Lung (tissue), 12 donors: ENCODE measurements around the gene BCR. TPM values are rescaled to one million over a fixed set of nuclear protein-coding genes. Genes with fewer than 3 reads are reported as not detected.

Experiments used
- ATAC-seq: fragments of 200-7000 bp; cut with Tn5 transposase; one replicate; pipeline ENCODE4 v1.9.1; 2020; ENCODE audit warnings: moderate number of reproducible peaks; ENCODE audit not compliant: insufficient read depth, low FRiP score
- DNase-seq, 3 donors: peaks; one replicate each; pipeline ENCODE4 v3.0.0-alpha.2; 2013 to 2017
- H3K27ac ChIP-seq, 2 donors: one replicate each; pipeline ENCODE4 v1.5.1; 2013; ENCODE audit warnings: mild to moderate bottlenecking in 2 of 2, moderate library complexity in 2 of 2, control low read depth in 1 of 2, inconsistent platforms in 1 of 2, low read depth in 1 of 2, low read length in 1 of 2
- H3K27me3 ChIP-seq, 3 donors: one replicate each; pipeline ENCODE4 v1.5.1; 2013; ENCODE audit warnings: low read length in 2 of 3; ENCODE audit not compliant: control insufficient read depth in 3 of 3, insufficient read depth in 3 of 3
- H3K36me3 ChIP-seq, 4 donors: one replicate each; pipeline ENCODE4 v1.5.1; 2013; ENCODE audit warnings: low read length in 4 of 4, mild to moderate bottlenecking in 1 of 4, moderate library complexity in 1 of 4; ENCODE audit not compliant: control insufficient read depth in 4 of 4, insufficient read depth in 4 of 4
- H3K4me1 ChIP-seq, 5 donors: one replicate each; pipeline ENCODE4 v1.5.1; 2013; ENCODE audit warnings: low read length in 5 of 5, mild to moderate bottlenecking in 2 of 5, moderate library complexity in 1 of 5; ENCODE audit not compliant: control insufficient read depth in 5 of 5, insufficient read depth in 5 of 5
- H3K4me3 ChIP-seq: one replicate; pipeline ENCODE4 v1.5.1; 2013; ENCODE audit warnings: mild to moderate bottlenecking, control low read depth, moderate library complexity
- H3K9ac ChIP-seq, 2 donors: one replicate each; pipeline ENCODE4 v1.5.1; 2013; ENCODE audit warnings: low read length in 2 of 2, control low read depth in 1 of 2; ENCODE audit not compliant: insufficient read depth in 1 of 2
- H3K9me3 ChIP-seq, 4 donors: one replicate each; pipeline ENCODE4 v1.5.1; 2013; ENCODE audit warnings: low read length in 3 of 4, mild to moderate bottlenecking in 1 of 4, moderate library complexity in 1 of 4; ENCODE audit not compliant: control insufficient read depth in 4 of 4, insufficient read depth in 3 of 4
- WGBS, 2 donors: extraction: QIAGEN DNeasy Blood & Tissue Kit; methylation state at CpG; one replicate each; pipeline ENCODE4 v1.1.7; 2013; 5-methylcytosine and 5-hydroxymethylcytosine counted together
- polyA plus RNA-seq, 2 donors: library from polyadenylated mRNA; stranded (reverse); fragments of 200-250 nt; gene quantifications; one replicate each; pipeline ENCODE4 v1.2.1, GENCODE V29; 2013
- total RNA-seq, 2 donors: library from RNA; depleted of rRNA in 1 of 2; stranded (reverse); fragments of >200 nt in 1 of 2; gene quantifications; one replicate each; pipeline ENCODE4 v1.2.1, GENCODE V29; 2014 to 2021
- TF ChIP-seq, protein P1 (sequence below): IDR thresholded peaks from 2 replicates; pipeline ENCODE4 v1.5.1; 2012; ENCODE audit warnings: mild to moderate bottlenecking; ENCODE audit errors: control extremely low read depth, extremely low read depth
- donor health status: control.
- donor health status: control.
- donor health status: Bipolar disorder and iron deficiency.
- donor health status: healthy.
- donor health status: DM: yes; HTN: yes; CAD: no.

Gene BCR
- total and polyA plus RNA-seq, 4 donors = 21.8 to 67.3 (median 31.8) TPM

GRCh38 chr22:23302171-23303002 lies 122.1 kb downstream of the BCR start:
- ATAC-seq (no peak), DNase-seq (no peak)
- Histone ChIP-seq H3K4me1 (peaks cover 0 to 17% (median 9%) of the 10 kb centered on the region in 5 donors), H3K27ac (no peak overlapping the region), H3K36me3 (peaks cover 0 to 27% (median 6%) of the 10 kb centered on the region in 4 donors), H3K9me3 (no peaks in the 10 kb centered on the region), H3K9ac (no peak overlapping the region), H3K27me3 (no peaks in the 10 kb centered on the region), H3K4me3 (no peak overlapping the region)
- TF ChIP-seq, protein P1, sequence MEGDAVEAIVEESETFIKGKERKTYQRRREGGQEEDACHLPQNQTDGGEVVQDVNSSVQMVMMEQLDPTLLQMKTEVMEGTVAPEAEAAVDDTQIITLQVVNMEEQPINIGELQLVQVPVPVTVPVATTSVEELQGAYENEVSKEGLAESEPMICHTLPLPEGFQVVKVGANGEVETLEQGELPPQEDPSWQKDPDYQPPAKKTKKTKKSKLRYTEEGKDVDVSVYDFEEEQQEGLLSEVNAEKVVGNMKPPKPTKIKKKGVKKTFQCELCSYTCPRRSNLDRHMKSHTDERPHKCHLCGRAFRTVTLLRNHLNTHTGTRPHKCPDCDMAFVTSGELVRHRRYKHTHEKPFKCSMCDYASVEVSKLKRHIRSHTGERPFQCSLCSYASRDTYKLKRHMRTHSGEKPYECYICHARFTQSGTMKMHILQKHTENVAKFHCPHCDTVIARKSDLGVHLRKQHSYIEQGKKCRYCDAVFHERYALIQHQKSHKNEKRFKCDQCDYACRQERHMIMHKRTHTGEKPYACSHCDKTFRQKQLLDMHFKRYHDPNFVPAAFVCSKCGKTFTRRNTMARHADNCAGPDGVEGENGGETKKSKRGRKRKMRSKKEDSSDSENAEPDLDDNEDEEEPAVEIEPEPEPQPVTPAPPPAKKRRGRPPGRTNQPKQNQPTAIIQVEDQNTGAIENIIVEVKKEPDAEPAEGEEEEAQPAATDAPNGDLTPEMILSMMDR = no peak
- WGBS, 2 donors = 87 to 88% methylated on average over 21 of the region's 21 CpGs

DNA sequence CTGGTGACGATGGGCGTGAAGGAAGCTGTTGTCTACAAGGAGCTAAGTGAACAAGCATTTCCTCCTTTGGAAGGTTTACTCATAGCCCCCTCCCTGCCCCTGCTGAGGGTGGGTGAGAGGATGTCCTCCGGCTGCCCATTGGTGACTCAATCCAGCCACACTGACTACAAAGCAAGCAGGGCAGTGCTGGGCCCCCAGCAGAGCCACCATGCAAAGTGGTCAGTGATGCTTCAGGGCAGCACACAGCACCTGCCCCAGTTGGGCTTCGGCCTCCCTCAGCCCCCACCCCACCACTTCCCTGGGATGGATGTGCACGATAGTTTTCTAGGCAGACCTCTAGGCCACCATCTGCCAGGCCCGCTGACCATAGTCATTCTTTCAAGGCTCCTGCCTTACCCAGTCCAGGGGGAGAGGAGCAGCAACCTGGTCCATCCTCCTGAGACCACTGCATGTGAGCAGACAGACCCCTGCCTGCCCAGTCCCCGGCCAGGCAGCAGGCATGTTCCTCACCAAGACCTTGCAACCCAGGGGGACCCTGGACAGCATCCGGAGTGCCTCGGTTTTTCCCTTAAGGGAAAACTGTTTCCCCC lies 125.1 kb downstream of the BCR start:
- 64 to 79% methylated on average over 9 of the region's 9 CpGs for WGBS, 2 donors
- Histone ChIP-seq H3K36me3 (peaks cover 0 to 19% (median 3%) of the 10 kb centered on the region in 4 donors), H3K4me1 (peaks cover 0 to 17% (median 9%) of the 10 kb centered on the region in 5 donors), H3K27ac (peak overlapping the region; percentile 82 to 85), H3K27me3 (no peaks in the 10 kb centered on the region), H3K9me3 (no peaks in the 10 kb centered on the region), H3K9ac (no peak overlapping the region), H3K4me3 (no peak overlapping the region)
- peak; percentile 3 for ATAC-seq
- TF ChIP-seq, protein P1 = no peak
- peak in 1 of 3 donors; percentile 18 for DNase-seq

GRCh38 chr22:23305922-23306374 lies 125.6 kb downstream of the BCR start:
- Histone ChIP-seq H3K9me3 (no peaks in the 10 kb centered on the region), H3K4me1 (peaks cover 0 to 17% (median 9%) of the 10 kb centered on the region in 5 donors), H3K27me3 (no peaks in the 10 kb centered on the region), H3K4me3 (no peak overlapping the region), H3K27ac (peak overlapping the region; percentile 62 to 85), H3K9ac (no peak overlapping the region), H3K36me3 (peaks cover 0 to 17% (median 2%) of the 10 kb centered on the region in 4 donors)
- WGBS, 2 donors = 57 to 69% methylated on average over 11 of the region's 11 CpGs
- DNase-seq = peak; percentile 86 to 92 (median 89)
- ATAC-seq = peak; percentile 38
- TF ChIP-seq, protein P1 = no peak
